NCI-H2196 (cell line): ENCODE measurements around the gene UBQLN1.

Source experiments
- DNase-seq: peaks from one replicate; lab custom pipeline; 2025; ENCODE audit not compliant: unreplicated experiment; lab: John Stamatoyannopoulos, UW

The UBQLN1 gene

GRCh38 chr9:83691492-83691891 lies 16.3 kb downstream of the UBQLN1 start:
- DNase-seq: no peak

GRCh38 chr9:83688921-83689320 lies 18.8 kb downstream of the UBQLN1 start:
- no peak for DNase-seq

- no peak for DNase-seq
These were observed 26.3 kb downstream of the UBQLN1 start for GRCh38 chr9:83681490-83681889.

GRCh38 chr9:83680233-83680632 lies 27.5 kb downstream of the UBQLN1 start:
- no peak for DNase-seq

- DNase-seq: no peak
These were observed 30.2 kb downstream of the UBQLN1 start for GRCh38 chr9:83677596-83677995.

- no peak for DNase-seq
These were observed 32.3 kb downstream of the UBQLN1 start for GRCh38 chr9:83675466-83675865.

- no peak for DNase-seq
These were observed 36.3 kb downstream of the UBQLN1 start for GRCh38 chr9:83671451-83671850.

GRCh38 chr9:83670381-83670780 lies 37.4 kb downstream of the UBQLN1 start:
- no peak for DNase-seq

- DNase-seq: no peak
These were observed 38.7 kb downstream of the UBQLN1 start for GRCh38 chr9:83669067-83669466.

GRCh38 chr9:83665580-83666200 lies 42.1 kb downstream of the UBQLN1 start:
- DNase-seq: no peak

- no peak for DNase-seq
These were observed 44.8 kb downstream of the UBQLN1 start for GRCh38 chr9:83662933-83663332.

- no peak for DNase-seq
These were observed 50.8 kb downstream of the UBQLN1 start for GRCh38 chr9:83656952-83657351.

GRCh38 chr9:83656032-83656680 lies 51.6 kb downstream of the UBQLN1 start:
- no peak for DNase-seq

GRCh38 chr9:83655433-83655832 lies 52.3 kb downstream of the UBQLN1 start:
- no peak for DNase-seq

GRCh38 chr9:83652433-83652832 lies 55.3 kb downstream of the UBQLN1 start:
- DNase-seq: no peak

- DNase-seq: no peak
These were observed 56.2 kb downstream of the UBQLN1 start for GRCh38 chr9:83651558-83651957.

- no peak for DNase-seq
These were observed 58.2 kb downstream of the UBQLN1 start for GRCh38 chr9:83649515-83649914.

GRCh38 chr9:83649080-83649479 lies 58.7 kb downstream of the UBQLN1 start:
- peak; percentile 58 for DNase-seq

- DNase-seq: no peak
These were observed 61.1 kb downstream of the UBQLN1 start for GRCh38 chr9:83646500-83647239.

GRCh38 chr9:83642793-83643192 lies 65.0 kb downstream of the UBQLN1 start:
- no peak for DNase-seq

GRCh38 chr9:83639266-83639665 lies 68.5 kb downstream of the UBQLN1 start:
- DNase-seq: no peak

- no peak for DNase-seq
These were observed 70.4 kb downstream of the UBQLN1 start for GRCh38 chr9:83637389-83637788.
